GM18873 (cell line): ENCODE data around the gene FMC1.
A peak's percentile ranks its signal among the peaks of the same experiment; 100 is the strongest.
"Not testable (repeated sequence)": the region's sequence is repeated elsewhere in the genome, so short reads cannot be mapped to it uniquely, and the experiment has no call there.

Experiments used
- ATAC-seq: cut with Tn5 transposase; IDR thresholded peaks from one replicate; pipeline ENCODE4 v1.9.1; 2021; ENCODE audit warnings: mild to moderate bottlenecking, moderate library complexity, moderate number of reproducible peaks; ENCODE audit not compliant: unreplicated experiment, low FRiP score

Gene FMC1, protein sequence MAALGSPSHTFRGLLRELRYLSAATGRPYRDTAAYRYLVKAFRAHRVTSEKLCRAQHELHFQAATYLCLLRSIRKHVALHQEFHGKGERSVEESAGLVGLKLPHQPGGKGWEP

DNA sequence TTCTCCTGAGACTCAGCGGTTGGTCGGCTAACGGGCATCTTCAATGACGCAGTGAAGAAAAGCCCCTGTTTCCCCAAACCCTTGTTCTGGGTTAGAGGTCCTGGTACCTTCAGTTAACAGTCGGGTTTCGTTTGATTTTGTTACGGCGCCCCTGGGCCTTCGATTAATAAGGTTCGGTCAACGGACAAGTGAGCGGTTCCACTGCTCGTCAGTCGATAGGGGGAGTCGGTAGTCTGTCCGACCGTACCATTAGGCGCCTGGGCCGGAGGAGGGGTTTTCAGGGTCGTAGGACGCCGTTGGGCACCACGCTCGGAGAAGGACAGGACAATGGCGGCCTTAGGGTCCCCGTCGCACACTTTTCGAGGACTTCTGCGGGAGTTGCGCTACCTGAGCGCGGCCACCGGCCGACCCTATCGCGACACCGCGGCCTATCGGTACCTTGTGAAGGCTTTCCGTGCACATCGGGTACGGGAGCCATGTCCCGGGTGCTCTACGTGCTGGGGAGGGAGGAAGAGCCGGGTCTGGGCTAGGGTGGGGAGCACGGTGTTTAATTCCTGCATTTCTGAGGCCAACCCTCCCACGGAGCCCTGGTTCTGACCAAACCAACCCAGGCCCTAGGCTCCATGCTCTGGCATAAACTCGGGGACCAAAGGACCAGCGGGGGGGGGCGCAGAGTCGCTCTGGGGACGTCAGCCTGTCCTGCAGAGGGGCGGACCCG is at the start of gene FMC1:
Gene FMC1 (plus strand): TSS at position 280 of the 718 bp plus-strand sequence. CDS start 48 bp downstream, at position 328.
- ATAC-seq, result peak; percentile 38

DNA sequence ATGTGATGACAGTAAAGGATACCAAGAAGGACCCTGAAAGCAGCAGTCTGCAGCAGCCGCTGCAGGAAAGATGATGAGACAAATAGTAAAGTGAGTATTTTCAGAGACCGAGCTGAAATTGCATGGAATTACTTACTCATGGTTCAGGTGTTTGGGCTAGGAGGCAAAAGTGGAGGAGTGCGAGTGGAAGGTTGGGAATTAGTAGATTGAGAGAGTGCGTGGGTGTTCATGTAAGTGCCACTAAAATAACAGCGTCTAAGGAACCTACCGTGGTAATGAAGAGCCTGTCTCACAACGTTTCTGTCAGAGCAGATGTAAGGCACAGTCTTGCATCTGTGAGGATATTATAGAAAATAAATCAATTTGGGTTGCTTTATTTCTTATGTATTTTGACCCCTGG is 48.3 kb upstream of the FMC1 start:
- no peak for ATAC-seq

DNA sequence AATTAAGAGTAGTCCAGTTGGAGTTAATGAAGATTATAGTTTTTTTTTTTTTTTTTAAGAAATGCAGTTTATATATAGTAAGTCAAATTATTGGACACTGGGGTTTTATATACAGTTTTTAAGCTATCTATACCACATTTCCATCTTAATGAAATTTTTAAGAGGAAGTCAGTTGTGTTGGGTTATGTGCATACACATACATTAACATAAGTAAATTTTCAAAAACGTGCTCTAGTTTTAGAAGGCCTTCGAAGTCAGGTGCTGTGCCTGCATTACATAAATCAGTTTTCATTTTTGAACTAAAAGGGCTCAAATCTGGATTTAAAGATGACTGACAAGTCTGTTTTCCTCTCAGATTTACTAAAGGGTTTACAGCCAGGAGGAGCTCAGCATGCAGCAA is 47.6 kb upstream of the FMC1 start:
- no peak for ATAC-seq

DNA sequence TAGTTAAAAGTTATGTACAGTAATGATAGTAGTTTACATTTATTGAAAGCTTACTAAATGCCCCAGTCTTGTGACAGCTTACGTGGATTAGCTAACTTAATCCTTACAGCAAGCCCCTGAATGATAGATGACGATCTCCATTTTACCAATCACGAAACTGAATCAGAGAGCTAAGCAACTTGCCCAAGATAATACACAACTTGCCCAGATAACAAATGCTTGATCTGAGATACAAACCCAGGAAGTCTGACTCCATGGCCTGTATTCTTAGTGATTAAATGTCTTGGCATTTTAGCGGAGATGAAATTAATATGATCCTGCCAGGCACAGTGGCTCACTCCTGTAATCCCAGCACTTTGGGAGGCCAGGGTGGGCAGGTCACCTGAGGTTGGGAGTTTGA is 46.9 kb upstream of the FMC1 start:
- ATAC-seq, result no peak

DNA sequence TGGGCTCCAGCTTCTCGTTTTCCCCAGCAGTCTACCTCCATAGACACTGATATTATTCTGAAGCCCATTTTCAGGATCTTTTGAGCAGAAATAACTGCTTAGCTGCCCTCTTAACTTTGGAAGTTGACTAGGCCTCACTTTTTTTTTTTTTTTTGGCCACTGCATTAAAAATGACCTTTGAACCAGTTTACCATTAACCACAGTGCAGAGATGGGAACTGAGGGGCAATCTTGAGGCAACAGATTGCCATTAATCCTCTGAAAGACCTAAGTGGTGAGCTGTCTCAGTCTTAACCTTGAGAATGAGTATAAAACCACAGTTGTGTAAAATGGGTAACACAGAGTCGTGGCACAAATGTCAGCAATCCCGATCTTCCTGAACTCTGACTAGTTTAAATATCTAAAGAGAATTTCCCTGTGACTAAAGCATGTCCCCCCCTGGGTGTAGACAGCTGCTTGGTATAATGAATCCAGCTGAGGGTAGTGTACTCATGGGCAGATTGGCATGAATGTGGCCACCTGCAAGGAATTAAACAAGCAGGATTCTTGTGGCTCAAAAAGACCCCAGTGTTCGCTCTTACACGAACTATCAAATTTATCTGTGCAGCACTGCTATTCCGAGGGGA is 46.1 kb upstream of the FMC1 start:
- no peak for ATAC-seq

DNA sequence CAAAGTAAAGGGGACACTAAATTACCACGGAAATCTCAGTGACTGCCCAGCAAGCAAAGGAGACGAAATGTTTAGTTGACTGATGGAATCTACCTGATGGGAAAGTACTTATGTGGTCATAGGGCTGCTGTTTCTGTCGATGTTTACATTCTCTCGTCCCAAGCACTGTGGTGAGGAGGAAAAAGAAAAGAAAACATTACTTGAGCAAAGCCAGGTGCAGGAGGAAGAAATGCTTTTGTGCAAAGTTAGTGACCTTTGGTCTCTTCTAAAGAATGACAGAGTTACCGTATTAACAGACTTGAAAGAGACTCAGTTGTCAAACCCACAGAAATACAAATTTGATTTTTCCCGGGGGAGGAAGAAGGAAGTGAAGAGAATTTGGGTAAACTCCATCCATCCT is 43.3 kb upstream of the FMC1 start:
- ATAC-seq, result no peak

DNA sequence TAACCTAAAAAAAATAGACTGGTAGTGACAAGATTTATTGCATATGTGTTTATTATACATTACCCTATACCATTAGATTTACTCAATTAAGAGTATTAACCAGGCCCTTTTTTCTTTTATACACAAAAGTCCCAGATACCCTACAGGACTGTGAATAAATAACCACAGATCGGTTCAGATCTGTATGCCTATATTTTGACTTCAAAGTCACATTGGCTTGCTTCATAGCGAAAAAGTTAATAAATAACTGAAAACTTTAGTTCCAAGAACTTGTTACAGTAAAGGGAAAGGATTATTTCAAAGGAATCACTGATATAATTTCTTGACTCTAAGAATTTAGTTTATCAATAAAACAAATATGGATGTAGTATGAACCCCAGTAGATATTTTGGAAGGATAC is 41.8 kb upstream of the FMC1 start:
- no peak for ATAC-seq

DNA sequence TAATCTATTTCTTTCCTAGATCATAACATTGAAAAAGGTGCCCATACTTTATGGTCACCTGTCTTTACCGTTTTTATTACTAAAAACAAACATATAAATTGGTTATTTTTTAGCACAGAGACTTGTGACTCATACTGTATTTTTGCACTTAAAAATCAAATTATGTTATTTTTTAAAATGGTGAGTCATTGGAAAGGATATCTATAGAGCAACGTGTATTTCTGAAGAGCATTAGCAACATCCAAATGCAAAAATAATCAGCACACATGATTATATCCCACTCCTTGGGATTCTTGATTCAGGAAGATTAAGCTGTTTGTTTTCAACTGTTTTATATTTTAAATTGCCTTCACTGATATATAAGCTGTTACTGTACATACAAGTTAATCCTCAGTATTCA is 40.7 kb upstream of the FMC1 start:
- no peak for ATAC-seq

DNA sequence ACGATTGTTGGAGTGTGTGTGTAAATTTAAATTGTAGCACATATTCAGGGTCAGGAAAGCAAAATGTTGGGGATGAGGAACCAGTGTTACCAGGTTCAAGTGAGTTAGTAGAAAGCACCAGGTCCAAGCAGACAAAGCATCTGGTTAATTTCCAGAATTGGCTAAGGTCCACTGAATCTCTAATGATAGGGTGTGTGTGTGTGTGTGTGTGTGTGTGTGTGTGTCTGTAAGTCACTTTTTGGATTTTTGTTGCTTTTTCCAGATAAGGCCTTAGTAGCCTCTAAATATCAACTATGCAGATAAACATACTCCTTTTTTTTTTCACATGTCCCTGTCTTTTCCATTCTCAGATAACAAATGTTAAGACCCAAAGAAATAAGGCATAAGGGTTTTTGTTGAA is 36.6 kb upstream of the FMC1 start:
- no peak for ATAC-seq

DNA sequence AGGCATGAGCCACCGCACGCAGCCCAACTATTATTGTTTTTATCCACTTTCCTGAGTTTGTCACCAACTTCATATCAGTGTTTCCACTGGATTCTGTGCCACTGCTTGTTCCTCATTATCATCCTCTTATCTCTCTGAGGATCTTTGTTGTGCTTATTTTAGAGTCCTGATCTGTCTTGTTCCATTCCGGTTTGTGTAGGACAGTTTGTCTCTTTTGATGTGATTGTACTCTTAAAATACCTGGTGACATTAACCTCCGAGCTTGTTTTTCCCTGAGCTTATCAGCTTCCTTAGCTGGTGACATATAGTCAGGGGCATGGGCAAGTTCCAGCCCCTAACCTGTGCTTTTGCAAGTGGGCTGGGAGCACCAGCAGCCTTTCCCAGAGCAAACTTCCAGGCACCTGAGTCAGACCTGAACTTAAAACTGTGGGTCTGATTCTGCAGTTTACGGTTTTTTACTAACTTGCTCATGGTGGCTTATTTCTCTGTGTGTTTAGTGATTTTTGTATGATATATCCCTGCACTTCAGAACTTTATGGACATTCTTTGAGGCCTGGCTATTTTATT is 23.1 kb upstream of the FMC1 start:
- ATAC-seq, result no peak

DNA sequence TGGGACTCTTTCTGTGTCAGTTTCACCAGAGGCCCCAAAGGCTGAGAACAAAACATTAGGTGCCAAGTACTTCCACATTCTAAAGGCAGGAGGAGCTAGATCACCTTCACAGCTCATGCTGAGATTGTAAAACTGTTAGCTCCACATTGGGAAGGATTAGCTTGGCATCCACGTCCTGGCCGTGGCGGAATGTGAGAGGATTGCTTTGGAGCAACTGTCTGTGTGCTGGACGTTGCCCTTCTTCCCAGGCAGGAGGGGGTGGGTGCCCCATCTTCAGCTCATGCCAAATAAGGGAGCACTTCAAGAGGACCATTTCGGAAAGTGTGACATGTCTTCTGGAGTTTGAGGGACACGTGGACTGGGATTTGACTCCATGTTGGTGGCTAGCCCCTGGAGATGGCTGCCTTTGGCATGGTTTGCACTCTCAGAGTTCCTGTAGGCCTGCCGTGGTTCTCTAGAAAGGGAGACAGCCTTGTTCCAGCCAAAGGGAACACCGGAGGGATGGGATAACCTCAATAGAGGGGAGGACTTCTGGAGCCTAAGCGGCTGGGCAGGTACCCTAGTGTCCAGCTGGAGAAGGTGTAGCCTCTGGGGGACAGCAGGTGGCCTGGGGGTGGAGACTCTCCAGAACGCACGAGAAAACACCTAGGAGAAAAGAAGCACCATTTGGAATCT is 19.9 kb upstream of the FMC1 start:
- no peak for ATAC-seq

DNA sequence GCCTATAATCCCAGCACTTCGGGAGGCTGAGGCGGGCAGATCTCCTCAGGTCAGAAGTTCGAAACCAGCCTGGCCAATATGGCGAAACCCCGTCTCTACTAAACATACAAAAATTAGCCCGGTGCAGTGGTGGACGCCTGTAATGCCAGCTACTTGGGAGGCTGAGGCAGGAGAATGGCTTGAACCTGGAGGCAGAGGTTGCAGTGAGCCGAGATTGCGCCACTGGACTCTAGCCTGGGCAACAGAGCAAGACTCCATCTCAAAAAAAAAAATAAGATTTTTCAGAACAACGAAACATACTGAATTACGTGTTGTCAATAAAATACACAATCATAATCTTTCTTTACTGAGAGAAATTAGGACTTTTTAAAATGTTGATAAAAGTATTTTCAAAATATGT is 16.4 kb upstream of the FMC1 start:
- not testable (repeated sequence) for ATAC-seq

DNA sequence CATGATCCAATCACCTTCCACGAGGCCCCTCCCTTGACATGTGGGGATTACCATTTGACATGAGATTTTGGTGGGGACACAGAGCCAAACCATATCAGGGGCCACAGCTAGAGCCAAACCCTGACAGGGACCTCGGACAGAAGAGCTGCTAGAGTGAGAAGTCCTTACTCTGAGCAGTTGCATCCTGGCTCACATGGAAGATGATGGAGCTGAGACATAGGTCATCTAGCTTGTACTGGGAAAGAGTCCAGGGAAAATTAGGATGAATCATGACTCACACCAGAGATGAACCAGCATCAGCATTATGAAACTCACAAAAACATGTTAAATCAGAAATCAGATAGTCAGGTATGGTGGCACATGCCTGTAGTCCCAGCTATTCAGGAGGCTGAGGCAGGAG is 12.8 kb upstream of the FMC1 start:
- no peak for ATAC-seq

DNA sequence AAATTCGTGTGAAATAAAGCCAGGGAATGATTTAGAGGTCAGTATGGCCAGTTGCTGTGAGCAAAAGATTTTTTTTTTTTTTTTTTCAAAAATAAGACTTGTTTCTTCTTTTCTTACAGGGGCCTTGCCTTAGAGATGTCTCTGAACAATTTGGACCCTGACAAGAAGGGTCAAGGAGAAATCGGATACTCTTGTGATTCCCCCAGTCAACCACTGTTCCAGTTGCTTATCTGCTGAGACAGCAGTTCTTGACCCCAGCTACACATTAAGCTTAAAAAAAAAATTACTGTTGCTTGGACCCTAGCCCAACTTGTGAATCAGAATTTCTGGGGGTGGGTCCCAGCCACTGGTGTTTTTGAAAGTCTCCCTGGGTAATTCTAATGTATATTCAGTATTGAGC is 12.0 kb upstream of the FMC1 start:
- no peak for ATAC-seq

DNA sequence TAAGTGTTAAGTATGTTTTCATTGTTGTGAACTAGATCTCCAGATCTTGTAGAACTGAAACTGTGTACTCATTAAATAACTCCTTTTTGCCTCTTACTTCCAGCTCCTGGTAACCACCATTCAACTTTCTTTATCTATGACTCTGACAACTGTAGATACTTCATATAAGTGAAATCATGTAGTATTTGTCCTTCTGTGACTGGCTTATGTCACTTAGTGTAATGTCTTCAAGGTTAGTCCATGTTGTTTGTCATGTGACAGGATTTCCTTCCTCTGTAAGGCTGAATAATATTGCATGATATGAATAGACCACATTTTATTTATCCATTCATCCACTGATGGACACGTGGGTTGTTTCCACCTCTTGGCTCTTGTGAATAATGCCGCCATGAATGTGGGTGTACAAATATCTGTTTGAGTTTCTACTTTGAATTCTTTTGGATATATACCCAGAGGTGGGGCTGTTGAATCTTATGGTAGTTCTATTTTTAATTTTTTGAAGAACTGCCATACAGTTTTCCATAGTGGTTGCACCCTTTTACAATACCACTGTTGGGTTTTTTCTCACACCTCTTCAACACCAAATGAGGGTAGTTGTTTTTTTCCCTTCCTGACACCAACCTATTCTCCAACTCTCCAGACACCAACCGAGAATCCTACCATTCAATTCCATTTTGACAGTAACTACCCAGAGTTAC is 10.7 kb upstream of the FMC1 start:
- ATAC-seq, result no peak

DNA sequence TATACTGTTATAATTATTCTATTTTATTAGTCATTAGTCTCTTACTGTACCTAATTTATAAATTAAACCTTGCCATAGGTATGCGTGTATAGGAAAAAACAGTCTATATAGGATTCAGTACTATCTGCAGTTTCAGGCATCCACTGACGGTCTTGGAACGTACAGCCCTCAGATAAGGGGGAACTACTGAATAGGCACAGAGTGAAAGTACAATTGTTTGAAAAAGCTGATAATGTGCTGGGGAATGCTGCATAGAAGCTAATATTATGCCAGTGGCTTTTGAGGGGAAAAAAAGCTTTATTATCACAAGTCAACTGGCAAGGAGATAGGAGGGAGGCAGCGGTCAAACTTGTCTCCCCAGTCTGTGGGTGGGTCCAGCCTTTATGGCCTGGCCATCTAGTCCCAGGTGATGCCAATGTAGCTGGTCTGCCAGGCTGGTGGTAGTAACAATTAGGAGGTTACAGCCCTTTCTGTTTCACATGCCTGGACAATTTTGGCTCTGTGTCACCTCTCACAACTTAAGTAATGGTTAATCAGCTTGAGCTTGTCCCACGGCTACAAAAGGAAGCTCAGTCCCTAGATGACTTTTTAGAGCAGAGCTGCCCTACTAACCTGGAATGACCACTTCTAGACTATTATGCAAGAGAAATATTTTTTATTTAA is 8.3 kb upstream of the FMC1 start:
- ATAC-seq, result no peak

DNA sequence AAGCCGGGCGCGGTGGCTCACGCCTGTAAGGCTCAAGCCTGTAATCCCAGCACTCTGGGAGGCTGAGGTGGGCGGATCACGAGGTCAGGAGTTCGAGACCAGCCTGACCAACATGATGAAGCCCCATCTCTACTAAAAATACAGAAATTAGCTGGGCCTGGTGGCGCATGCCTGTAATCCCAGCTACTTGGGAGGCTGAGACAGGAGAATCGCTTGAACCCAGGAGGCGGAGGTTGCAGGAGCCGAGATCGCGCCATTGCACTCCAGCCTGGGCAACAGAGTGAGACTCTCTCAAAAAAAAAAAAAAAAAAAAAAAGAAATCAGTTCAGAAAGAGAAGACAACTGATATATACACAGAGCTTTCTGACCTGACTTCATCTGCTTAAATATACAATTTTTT is 7.7 kb upstream of the FMC1 start:
- not testable (repeated sequence) for ATAC-seq

DNA sequence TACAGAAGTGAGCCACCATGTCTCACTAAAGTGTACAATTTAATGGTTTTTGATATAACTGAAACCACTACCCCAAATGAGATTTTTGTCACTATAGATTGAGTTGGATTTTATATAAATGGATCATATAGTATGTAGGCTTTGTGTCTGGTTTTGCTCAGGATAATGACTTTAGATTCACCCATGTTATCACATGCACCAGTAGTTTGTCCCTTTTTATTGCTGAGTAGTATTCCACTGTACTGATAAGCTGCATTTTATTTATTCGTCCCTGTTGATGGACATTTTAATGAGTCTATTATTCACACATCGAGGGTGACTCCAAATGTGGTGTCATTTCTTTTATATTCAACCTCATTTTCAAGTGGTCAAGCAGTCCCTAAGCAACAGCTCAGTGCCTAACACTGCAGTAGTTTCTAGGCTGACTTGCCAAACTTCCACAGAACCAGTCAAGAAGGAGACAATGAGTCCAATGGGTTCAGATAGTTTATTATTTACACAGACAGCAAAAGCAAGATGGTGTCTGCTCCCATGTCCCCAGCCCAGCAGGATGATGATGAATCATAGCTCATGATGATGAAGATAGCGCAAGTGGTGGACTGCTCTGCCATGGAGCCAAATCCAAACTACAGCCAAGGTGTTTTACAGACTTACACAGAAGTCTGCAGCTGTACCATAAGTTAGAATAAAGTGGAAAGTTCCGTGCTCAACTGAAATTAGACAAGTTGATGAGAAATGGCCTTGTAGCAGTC is 6.6 kb upstream of the FMC1 start:
- no peak for ATAC-seq

DNA sequence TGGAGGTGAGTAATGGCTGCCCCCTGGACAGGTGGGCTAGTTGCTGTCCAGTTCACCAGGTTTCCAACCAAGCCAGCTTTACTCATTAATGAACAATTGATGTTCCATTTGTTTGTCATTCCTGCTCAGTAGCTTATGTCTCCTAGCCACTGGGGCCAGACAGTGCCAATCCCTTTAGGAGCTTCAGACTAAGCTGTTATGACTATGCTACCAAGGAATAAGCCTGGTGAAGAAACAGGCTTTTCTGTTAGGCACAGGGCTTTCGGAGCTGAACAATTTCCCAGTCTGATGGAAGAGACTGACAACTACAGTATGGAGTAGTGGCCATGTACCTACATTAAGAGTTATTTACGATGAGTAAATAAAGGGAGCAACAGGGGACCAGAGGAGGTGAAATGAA is 2.1 kb upstream of the FMC1 start:
- no peak for ATAC-seq

DNA sequence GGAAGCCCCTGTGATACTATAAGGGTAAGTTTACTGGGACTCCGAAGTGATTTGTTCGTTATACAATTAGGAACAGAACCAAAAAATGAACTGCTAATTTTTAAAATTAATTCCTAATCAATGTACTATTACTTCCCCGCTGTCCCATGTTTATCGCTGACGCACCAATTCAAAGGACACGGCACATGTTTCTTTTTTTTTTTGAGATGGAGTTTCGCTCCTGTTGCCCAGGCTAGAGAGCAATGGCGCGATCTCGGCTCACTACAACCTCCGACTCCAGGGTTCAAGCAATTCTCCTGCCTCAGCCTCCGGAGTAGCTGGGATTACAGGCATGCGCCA is 1.5 kb upstream of the FMC1 start:
- ATAC-seq, result no peak
